ENCODE results near the gene SYT5. TPM values are rescaled to one million over a fixed set of nuclear protein-coding genes. Genes with fewer than 3 reads are reported as not detected.

The SYT5 gene
- total and polyA plus RNA-seq, 2 of the 8 experiments (the other 6 are each of a cell fraction or from before 2014, with no cell fraction given): 0.35 to 0.67 TPM

- TF ChIP-seq SUZ12 (IDR thresholded peaks at IDR 0.05; ENCODE audit: low read length): no peak
- TF ChIP-seq POLR2A (IDR thresholded peaks at IDR 0.05; ENCODE audit: control extremely low read depth in 1 of 2, low read depth in 2 of 2, low read length in 2 of 2): no peak
- no peak for TF ChIP-seq POU5F1 (IDR thresholded peaks at IDR 0.05; ENCODE audit: low read depth, low read length)
- TF ChIP-seq ATF2 (IDR thresholded peaks at IDR 0.05; ENCODE audit: low read length): no peak
Measured at GRCh38 chr19:55186080-55186479, 6.0 kb upstream of the SYT5 start (continued).

All from H1 (cell line).